AG04450 (cell line): ENCODE results near the gene NME7. TPM values are rescaled to one million over a fixed set of nuclear protein-coding genes. Genes with fewer than 3 reads are reported as not detected.
A peak's percentile ranks its signal among the peaks of the same experiment; 100 is the strongest.

Experiments
- CTCF ChIA-PET: fragments of 300-600, 350-600 bp; formaldehyde crosslinking; extraction: SDS; loops from one replicate; lab custom pipeline; 2022; ENCODE audit warnings: antibody characterized with exemption, inconsistent platforms; lab: Charles Lee
- POLR2A ChIA-PET: fragments of 350-600 bp; formaldehyde crosslinking; extraction: SDS; loops from one replicate; lab custom pipeline; 2021; ENCODE audit warnings: antibody characterized with exemption, inconsistent platforms; lab: Yijun Ruan, JAX
- DNase-seq: peaks from one replicate; pipeline ENCODE4 v3.0.0-alpha.2; 2011; ENCODE audit warnings: low read depth, low spot score
- H3K27ac ChIP-seq: one replicate; pipeline ENCODE4 v1.5.1; 2012; ENCODE audit warnings: low read depth, low read length, control low read depth
- H3K27me3 ChIP-seq: one replicate; pipeline ENCODE4 v1.6.0; 2012; ENCODE audit warnings: low read length; ENCODE audit not compliant: control insufficient read depth, insufficient read depth
- H3K4me3 ChIP-seq: 2 replicates; pipeline ENCODE4 v1.5.1; 2011; ENCODE audit warnings: mild to moderate bottlenecking, low read depth, low read length, control low read depth
- H3K9me3 ChIP-seq: 2 replicates; pipeline ENCODE4 v1.5.1; 2012; ENCODE audit warnings: low read length; ENCODE audit not compliant: control insufficient read depth, insufficient read depth
- polyA plus RNA-seq: library from polyadenylated mRNA; depleted of rRNA; stranded (reverse); fragments of >200 nt; gene quantifications from 2 replicates; pipeline ENCODE4 v1.2.3, GENCODE V29; 2011
- TF ChIP-seq, protein P1 (sequence below): IDR thresholded peaks from 2 replicates; pipeline ENCODE4 v1.5.1; 2011; ENCODE audit warnings: low read depth, low read length, control low read depth, inconsistent platforms

Gene NME7
- polyA plus RNA-seq, 1 experiment: 27.3 TPM

DNA sequence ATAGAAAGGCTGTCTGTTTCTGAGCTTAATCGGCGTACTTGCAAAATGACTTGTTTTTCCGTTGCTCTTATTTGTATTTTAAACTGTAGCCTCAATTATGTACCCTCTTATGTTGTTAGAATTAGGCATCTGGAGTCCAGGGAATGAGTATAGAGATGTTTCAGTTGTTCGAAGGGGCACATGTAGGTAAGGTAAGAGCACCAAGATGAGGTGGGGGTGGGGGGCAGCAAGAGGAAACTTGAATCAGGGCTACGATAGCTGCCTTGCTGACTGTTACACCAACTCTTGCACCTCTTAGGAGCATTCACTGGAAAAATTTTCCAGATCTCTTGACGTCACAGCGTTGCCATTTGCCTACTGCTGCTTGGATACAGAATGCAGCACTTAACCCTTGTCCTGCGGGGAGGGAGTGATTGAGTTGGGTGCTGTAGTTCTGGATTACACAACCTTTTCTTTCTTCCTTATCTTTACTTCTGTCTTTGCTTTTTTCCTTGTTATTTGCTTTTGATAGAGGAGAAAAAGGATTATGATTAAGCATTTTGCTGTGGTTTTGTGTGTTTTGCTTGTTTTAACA lies 257.9 kb downstream of the NME7 start:
- peak overlapping the region; percentile 41 for H3K4me3 ChIP-seq
- peak; percentile 51 for DNase-seq
- peak overlapping the region; percentile 34 for H3K27ac ChIP-seq
- H3K9me3 ChIP-seq: no peaks in the 10 kb centered on the region; the same call in 1 of the 2 replicates
- POLR2A ChIA-PET: interaction anchor here (0.6 to 1.1 kb wide), 2 partner anchors 258 to 267 kb away, joined by 3 to 8 read pairs; partner anchors contain the start of genes BLZF1 and NME7
- TF ChIP-seq, protein P1, sequence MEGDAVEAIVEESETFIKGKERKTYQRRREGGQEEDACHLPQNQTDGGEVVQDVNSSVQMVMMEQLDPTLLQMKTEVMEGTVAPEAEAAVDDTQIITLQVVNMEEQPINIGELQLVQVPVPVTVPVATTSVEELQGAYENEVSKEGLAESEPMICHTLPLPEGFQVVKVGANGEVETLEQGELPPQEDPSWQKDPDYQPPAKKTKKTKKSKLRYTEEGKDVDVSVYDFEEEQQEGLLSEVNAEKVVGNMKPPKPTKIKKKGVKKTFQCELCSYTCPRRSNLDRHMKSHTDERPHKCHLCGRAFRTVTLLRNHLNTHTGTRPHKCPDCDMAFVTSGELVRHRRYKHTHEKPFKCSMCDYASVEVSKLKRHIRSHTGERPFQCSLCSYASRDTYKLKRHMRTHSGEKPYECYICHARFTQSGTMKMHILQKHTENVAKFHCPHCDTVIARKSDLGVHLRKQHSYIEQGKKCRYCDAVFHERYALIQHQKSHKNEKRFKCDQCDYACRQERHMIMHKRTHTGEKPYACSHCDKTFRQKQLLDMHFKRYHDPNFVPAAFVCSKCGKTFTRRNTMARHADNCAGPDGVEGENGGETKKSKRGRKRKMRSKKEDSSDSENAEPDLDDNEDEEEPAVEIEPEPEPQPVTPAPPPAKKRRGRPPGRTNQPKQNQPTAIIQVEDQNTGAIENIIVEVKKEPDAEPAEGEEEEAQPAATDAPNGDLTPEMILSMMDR: no peak
- CTCF ChIA-PET: interaction anchor here (0.6 to 2.9 kb wide), 5 partner anchors 9 to 605 kb away, joined by 3 to 14 read pairs (median 5); no protein-coding TSS in a partner anchor
- H3K27me3 ChIP-seq: peaks cover 6% of the 10 kb centered on the region

DNA sequence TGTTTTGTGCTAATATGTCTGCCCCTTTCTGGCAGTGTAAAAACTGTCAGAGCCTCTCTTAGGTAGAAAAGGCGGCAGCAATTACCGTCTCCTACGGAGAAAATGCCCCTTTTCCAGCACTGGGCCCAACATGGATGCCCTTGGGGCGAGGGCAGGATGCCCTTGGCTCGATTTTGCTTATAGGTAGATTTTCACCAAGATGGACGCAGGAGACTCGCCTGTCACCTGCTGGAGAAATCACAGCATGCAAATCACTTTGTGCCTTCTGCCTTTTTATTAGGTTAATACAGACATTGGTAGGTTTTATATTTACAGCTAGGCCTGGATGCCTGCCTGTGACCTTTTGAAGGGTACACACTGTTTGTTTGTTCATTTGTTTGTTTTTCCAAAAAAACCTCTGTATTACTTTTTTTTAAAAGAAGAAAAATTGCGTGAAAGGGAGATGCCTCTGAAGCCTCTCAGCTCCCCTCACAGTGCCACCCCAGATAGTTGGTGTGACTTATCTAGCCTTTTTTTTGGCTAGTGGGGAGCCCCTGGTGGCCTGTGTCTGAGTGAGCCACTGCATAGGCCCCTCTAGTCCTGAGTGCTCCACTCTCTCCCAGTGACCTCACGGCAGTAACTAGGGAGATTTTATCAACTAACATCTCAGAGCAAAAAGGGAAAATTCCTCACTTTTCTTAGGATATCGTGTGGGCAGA lies 258.6 kb downstream of the NME7 start:
- peaks cover 6% of the 10 kb centered on the region for H3K27me3 ChIP-seq
- POLR2A ChIA-PET: interaction anchor here (0.6 to 3.3 kb wide), 2 partner anchors 11 to 266 kb away, joined by 3 to 15 read pairs; no protein-coding TSS in a partner anchor
- peak overlapping the region; percentile 14 for H3K4me3 ChIP-seq
- DNase-seq: no peak
- peak overlapping the region; percentile 34 for H3K27ac ChIP-seq
- CTCF ChIA-PET: interaction anchor here (0.6 to 1.2 kb wide), 5 partner anchors 8 to 605 kb away, joined by 3 to 5 read pairs (median 3); no protein-coding TSS in a partner anchor
- H3K9me3 ChIP-seq: no peaks in the 10 kb centered on the region; the same call in 1 of the 2 replicates
- TF ChIP-seq, protein P1: peak; percentile 27; the same call in 1 of the 2 replicates

DNA sequence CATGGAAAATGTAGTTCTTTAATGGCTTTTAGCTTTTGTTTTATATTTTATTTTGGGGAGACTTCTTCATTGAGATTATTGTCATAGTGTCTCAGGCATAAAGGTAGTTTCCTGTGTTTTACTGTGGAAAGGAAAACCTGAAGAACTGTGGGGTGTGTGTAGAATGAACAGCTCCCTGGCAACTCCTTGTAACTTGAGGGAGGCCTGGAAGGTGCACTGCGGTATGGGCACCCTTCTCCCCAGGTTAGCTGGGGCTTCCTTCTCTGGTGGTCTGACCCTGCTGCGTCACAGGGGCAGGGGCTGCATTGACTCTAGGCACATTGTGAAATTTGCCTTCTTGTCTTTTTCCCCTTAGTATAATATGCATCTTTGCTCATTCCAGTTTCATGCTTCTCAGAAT lies 259.4 kb downstream of the NME7 start:
- TF ChIP-seq, protein P1: no peak
- CTCF ChIA-PET: interaction anchor here (0.6 to 1.0 kb wide), 2 partner anchors 10 to 765 kb away, joined by 3 read pairs; no protein-coding TSS in a partner anchor
- Histone ChIP-seq H3K4me3 (peak overlapping the region; percentile 82), H3K27me3 (peaks cover 6% of the 10 kb centered on the region), H3K9me3 (no peaks in the 10 kb centered on the region), H3K27ac (peak overlapping the region; percentile 42)
- DNase-seq: no peak
- POLR2A ChIA-PET: interaction anchor here (0.6 to 3.3 kb wide), 3 partner anchors 9 to 240 kb away, joined by 3 to 15 read pairs (median 4); no protein-coding TSS in a partner anchor

DNA sequence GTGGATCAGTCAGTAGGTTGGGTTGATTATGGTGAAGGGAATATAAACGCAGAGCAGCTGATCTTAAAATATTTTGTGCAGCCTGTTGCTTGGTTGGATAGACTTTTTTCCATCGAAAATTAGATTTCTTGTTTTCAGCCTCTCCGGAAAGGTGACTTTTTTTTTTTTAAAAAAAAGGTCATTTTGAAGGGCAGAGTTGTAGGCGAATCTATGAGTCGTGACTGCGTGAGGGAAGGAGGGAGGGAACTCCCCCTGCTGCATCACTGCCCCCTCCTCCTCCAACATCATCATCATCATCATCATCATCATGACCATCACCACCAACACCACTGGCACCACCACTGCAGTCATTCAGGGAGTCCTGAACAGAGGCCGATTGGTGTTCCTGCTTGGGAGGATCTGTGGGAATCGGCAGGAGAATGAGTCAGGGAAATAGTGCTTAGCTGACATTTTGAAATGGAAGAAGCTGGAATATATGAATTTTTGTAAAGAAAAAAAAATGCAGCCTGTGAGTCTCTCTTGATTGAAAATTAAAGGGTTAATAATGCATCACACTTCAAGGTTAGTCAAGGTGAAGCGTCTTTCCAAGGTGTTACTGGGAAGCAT lies 259.9 kb downstream of the NME7 start:
- TF ChIP-seq, protein P1: no peak
- no peak for DNase-seq
- Histone ChIP-seq H3K9me3 (no peaks in the 10 kb centered on the region), H3K27ac (peak overlapping the region; percentile 39), H3K27me3 (peaks cover 6% of the 10 kb centered on the region), H3K4me3 (peak overlapping the region; percentile 82)
- ChIA-PET POLR2A (interaction anchor here (0.6 to 3.3 kb wide), 3 partner anchors 10 to 241 kb away, joined by 3 to 15 read pairs (median 4); no protein-coding TSS in a partner anchor), CTCF (interaction anchor here (0.6 to 1.0 kb wide), 3 partner anchors 10 to 765 kb away, joined by 3 read pairs; no protein-coding TSS in a partner anchor)
